GM18907 (cell line): ENCODE results near the gene APOB.
"Not testable (repeated sequence)": the region's sequence is repeated elsewhere in the genome, so short reads cannot be mapped to it uniquely, and the experiment has no call there.

Experiments
- ATAC-seq: cut with Tn5 transposase; IDR thresholded peaks from one replicate; pipeline ENCODE4 v1.9.1; 2021; ENCODE audit warnings: mild to moderate bottlenecking, moderate library complexity; ENCODE audit not compliant: unreplicated experiment

Gene APOB

DNA sequence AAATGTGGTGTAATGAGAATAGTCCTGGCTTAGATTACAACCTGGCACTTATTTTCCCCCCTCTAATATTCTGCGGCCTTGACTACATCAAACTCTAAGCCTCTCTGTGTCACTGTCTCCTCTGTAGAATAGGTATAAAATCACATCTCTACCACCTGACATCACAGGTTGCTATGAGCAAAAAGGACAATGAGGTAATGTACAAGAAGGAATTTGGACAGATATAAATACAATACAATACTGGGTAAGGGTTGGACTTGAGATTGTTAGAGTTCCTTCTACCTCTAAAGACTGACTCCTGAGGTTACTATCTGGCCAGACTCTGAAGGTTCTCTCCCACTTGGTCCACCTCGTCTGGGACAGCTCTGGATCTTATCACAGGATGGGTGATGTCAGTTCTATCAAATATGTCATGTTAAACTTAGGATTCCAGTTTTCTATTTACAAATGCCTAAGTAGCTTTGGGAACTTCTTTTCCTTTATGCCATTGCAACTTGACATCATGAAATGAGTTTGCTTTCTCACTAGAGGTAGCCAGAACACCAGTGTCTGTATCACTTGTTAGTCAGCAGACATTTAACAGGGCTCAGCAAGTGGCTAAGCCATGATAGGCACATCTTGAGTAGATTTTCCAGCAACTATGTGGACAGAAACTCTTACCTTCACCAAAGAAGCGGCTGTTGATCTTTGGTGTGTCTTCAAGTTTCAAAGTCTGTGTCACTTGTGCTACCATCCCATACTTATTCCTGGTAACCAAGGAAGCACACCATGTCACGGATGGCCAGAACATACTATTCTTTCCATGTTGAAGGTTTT is 9.5 kb downstream of the APOB start:
- no peak for ATAC-seq

DNA sequence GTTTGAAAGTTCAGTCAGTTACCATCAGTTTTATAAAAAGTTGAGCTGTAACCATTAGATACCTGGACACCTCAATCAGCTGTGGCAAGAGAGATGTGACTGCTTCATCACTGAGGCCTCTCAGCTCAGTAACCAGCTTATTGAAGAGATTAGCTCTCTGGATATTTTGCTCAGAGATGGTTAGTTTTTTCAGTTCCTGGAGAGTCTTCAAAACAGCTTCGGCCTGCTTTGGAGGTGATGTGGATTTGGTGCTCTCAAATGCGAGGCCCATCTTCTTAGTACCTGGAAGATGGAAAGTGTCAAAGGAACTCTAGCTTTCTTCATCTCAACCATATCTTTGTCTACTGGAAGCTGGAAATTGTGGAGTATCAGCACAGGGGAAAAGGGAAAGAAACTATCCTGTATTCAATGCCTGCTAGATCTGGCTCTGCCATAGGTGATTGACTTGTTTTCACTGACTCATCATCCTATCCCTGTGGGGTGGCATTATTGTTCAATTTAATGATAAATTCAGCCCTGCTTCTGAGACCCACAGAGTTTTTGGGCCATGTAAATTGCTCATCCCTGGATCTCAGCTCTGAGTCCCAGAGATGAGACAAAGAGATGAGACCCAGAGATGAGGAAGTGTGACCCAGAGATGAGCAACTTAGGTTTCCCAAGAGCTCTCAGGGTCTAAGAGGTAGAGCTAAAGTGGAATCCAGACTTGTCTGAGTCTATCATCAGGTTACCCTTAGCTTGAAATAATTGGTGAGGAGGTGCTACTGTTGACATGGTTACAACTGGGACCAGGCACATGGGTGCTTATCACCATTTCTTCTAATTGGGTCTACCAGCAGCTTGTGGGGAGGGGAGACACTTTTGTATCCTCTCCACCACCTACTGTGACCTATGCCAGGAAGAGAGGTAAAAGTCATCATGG is 10.4 kb downstream of the APOB start:
- ATAC-seq: no peak

GRCh38 chr2:21032338-21033236 is 11.3 kb downstream of the APOB start:
- no peak for ATAC-seq

DNA sequence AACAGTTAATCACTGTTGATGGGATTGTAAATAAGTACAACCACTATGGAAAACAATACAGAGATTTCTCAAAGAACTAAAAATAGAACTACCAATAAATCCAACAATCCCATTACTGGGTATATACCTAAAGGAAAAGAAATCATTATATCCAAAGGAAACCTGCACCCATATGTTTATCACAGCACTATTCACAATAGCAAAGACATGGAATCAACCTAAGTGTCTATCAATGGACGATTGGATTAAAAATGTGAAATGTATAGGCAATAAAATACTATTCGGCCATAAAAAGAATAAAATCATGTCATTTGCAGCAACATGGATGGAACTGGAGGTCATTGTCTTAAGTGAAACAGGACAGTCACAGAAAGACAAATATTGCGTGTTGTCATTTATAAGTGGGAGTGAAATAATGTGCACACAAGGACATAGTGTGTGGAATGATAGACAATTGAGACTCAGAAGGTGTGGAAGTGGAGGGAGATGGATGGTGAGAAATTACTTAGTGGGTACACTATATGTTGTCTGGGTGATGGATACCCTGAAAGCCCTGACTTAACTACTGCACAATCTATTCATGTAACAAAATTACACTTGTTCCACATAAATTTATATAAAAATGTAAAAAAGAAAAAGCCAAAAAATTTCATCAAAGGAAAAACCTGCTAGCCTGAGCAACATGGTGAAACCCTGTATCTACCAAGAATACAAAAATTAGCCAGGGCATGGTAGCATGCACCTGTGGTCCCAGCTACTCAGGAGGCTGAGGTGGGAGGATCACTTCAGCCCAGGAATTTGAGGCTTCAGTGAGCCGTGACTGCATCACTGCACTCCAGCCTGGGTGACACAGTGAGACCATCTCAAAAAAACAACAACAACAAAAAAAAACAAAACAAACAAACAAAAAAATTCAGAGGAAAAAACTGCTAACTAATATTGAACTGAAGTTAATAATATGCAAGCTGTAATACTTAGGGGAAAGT is 12.6 kb downstream of the APOB start:
- no peak for ATAC-seq

GRCh38 chr2:21029519-21029918 is 14.4 kb downstream of the APOB start:
- ATAC-seq: no peak

GRCh38 chr2:21028951-21029350 is 14.9 kb downstream of the APOB start:
- not testable (repeated sequence) for ATAC-seq

DNA sequence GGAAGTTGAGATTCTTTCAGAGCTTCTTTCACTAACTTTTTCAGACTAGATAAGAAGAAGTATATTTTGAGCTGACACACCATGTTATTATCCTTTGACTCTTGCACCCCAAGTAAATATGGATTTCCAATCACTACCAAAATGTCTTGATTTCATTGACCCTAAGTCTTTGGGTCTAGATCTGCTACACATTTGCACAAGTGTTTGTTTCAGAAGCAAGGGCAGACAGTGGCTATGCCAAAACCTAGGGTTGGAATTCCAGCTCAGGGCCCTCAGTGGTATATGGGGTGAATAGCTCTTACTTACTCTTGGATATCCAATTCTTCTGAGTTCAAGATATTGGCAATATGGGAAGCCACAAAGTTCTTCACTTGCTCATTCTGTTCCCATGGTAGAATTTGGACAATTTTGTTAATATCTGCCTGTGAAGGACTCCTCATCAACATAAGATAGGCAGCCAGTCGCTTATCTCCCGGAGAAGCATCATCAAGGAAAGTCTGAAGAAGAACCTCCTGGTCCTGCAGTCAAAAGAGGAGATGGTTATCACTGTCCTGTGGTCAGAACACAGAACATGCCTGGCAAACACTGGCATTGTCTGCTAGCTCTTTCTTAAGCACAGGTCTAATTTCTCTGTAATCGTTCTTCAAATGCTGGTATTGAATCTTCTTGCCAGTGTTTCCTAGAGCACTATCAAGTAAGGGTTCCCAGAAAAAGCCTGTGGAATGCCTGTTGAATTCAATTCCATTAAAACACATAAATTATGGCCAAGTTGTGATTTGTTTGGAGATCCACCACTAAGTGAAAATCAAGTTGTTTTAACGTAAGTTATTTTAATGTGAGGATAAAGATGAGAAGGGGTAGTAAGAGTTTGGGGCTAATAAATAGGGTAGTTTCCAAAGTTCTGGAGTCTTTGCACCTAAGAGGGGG is 15.6 kb downstream of the APOB start:
- ATAC-seq: no peak

GRCh38 chr2:21026479-21027282 is 17.2 kb downstream of the APOB start:
- ATAC-seq: no peak

DNA sequence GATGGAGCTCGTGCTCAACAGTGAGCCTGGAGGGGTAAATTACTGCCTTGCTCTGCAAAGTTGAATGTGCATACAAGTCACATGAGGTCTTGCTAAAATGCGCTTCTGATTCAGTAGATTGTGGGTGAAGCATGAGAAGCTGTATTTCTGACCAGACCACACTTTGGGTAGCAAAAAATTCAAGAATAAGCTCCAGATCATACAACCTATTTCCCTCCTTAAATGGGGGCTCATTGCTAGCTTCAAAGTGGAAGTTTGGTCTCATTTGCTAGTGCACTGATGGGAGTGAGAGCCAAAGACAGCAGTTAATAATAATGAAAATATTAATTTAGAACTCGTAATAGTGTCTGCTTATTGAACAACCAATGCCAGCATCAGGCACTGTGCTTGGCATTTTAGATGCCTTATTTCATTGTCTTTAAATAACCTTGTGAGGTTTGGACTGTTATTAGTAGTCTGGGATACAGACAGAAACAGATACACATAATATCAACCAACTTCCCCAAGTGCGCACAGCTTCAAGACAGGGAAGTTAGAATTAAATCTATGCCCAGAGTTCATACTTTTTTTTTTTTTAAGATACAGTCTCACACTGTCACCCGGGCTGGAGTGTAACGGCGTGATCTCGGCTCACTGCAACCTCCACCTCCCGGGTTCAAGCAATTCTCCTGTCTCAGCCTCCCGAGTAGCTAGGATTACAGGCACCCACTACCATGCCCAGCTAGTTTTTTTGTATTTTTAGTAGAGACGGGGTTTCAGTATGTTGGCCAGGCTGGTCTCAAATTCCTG is 18.0 kb downstream of the APOB start:
- no peak for ATAC-seq

DNA sequence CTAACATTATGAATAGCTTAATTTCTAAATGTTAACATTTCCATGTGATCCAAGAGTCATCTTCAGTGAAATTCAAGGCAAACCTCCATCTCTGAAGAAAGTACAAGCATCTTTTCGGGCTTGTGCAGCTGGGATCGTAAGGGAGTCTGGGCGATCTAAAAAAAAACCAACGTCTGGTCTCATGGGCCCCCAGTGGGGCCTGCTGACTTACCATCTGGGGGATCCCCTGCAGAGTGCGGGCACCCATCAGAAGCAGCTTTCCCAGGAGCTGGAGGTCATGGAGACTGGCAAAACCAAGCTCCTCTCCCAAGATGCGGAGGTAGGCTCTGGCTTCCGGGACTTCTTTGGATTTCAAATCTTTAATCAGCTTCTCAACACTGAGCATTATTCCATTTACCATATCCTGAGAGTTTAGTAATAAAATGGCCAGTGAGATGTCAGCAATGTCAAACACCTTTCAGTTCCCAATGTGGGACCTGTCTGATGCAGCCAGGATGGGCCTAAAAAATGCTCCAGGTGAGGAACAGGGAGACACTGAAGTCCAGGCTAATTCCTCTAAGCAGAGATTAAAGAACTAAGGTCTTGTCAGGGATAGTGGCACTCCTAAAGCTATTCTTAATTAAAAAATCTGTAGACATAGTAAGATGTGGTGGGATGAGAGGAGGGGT is 19.0 kb downstream of the APOB start:
- no peak for ATAC-seq

- ATAC-seq: no peak
These were observed 19.7 kb downstream of the APOB start for GRCh38 chr2:21024198-21024597.

- ATAC-seq: no peak
These were observed 20.3 kb downstream of the APOB start for GRCh38 chr2:21023419-21024181.

DNA sequence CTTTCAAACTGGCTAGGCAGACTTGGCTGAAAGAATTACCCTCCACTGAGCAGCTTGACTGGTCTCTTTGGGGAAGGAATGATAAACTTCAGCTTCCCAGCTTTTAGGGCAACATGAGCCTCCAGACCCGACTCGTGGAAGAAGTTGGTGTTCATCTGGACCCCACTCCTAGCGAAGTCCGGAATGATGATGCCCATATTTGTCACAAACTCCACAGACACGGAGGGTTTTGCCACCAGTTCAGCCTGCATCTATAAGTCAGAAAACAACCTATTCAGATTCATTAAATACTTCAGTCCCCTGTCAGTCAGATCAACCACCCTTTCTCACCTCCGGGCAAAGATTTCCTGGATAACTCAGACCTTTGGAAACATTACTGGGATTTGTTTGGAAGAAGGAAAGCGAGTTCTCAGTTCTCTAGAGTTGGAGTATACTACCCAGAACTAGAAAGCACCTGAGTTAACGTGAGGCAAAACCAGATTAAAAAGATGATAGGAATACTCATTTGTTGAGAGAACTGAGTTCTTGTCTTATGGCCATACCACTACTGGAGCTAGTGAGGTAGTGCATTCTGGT is 21.0 kb downstream of the APOB start:
- no peak for ATAC-seq

DNA sequence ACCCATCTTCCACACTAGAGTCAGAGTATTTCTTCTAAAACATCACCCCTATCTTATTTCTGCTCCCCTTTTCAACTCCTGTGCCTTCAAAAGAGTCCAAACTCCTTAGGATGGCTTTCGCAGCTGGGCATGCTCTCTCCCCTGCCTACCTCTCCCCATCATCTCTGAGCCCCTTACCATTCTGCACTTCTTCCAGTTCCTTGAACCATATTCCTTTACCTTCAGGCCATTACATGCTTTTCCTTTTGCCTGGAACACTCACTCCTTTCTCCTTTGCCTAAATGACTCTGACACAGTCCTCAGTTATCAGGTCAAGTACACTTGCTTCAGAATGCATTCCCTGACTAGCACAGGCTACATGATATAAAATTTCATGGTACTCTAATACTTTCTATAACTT is 22.4 kb downstream of the APOB start:
- ATAC-seq: no peak

GRCh38 chr2:21020668-21021288 is 23.1 kb downstream of the APOB start:
- no peak for ATAC-seq
